Stimulated activated effector memory CD8-positive, alpha-beta T cell treated with anti-CD3 and anti-CD28 coated beads, Interleukin-12 subunit alpha, Interleukin-12 subunit beta, amount 100 ng/mL, for 72 hours (primary cell): Measurements from ENCODE around the gene SH3D19.
"Not testable (repeated sequence)": the region's sequence is repeated elsewhere in the genome, so short reads cannot be mapped to it uniquely, and the experiment has no call there.

Experiments used
- ATAC-seq: fragments of 150-1000 bp; cut with Tn5 transposase; 2 replicates; pipeline ENCODE4 v1.10.0; 2021
- DNase-seq, 2 donors: peaks; one replicate each; pipeline ENCODE4 v3.0.0; 2021 to 2022; ENCODE audit warnings: low spot score in 2 of 2
- H3K27ac Mint-ChIP-seq: one replicate; pipeline ENCODE4 v1.8.0; 2022; ENCODE audit warnings: mild to moderate bottlenecking, mixed read lengths
- H3K36me3 Mint-ChIP-seq: one replicate; pipeline ENCODE4 v1.8.0; 2022; ENCODE audit warnings: mild to moderate bottlenecking, mixed read lengths
- H3K4me1 Mint-ChIP-seq: one replicate; pipeline ENCODE4 v1.8.0; 2022; ENCODE audit warnings: mixed read lengths
- H3K4me3 Mint-ChIP-seq: one replicate; pipeline ENCODE4 v1.8.0; 2022; ENCODE audit warnings: mild to moderate bottlenecking, mixed read lengths
- H3K9me3 Mint-ChIP-seq: one replicate; pipeline ENCODE4 v1.8.0; 2022; ENCODE audit warnings: mixed read lengths

SH3D19 gene

GRCh38 chr4:151104621-151105020, 220.8 kb downstream of the SH3D19 start:
- H3K4me3 Mint-ChIP-seq, result no peak overlapping the region
- DNase-seq (no peak), ATAC-seq (no peak)
- H3K27ac Mint-ChIP-seq, result no peak overlapping the region
- peaks cover 100% of the 10 kb centered on the region for H3K36me3 Mint-ChIP-seq
- peaks cover 29% of the 10 kb centered on the region for H3K4me1 Mint-ChIP-seq
- no peaks in the 10 kb centered on the region for H3K9me3 Mint-ChIP-seq

GRCh38 chr4:151103758-151104157, 221.6 kb downstream of the SH3D19 start:
- peak overlapping the region; percentile 45 for H3K27ac Mint-ChIP-seq
- DNase-seq (no peak), ATAC-seq (no peak)
- H3K36me3 Mint-ChIP-seq, result peaks cover 99% of the 10 kb centered on the region
- no peak overlapping the region for H3K4me3 Mint-ChIP-seq
- no peaks in the 10 kb centered on the region for H3K9me3 Mint-ChIP-seq
- H3K4me1 Mint-ChIP-seq, result peaks cover 29% of the 10 kb centered on the region

DNA sequence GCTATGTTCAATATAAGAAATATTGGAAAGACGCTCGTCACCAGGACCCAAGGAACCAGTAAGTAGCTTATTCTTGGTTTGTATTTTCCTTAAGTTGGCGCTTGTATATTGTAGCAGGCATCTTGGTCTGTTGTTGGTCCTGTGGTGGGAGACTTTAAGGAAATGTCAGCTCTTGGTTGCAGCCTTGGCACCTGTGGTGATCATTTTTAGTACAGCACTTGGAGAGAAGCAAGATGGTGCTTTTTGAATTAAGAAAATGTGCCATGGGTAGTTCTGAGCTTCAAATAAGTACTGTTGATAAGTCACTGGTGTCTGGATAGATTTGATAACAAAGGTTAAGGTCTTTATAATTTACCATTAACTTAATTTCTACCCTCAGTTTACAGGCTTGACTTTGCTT, 224.9 kb downstream of the SH3D19 start:
- no peak for DNase-seq
- H3K36me3 Mint-ChIP-seq, result peaks cover 67% of the 10 kb centered on the region
- peaks cover 29% of the 10 kb centered on the region for H3K4me1 Mint-ChIP-seq
- ATAC-seq, result no peak
- H3K27ac Mint-ChIP-seq, result peak overlapping the region; percentile 99
- peak overlapping the region; percentile 91 for H3K4me3 Mint-ChIP-seq
- no peaks in the 10 kb centered on the region for H3K9me3 Mint-ChIP-seq

DNA sequence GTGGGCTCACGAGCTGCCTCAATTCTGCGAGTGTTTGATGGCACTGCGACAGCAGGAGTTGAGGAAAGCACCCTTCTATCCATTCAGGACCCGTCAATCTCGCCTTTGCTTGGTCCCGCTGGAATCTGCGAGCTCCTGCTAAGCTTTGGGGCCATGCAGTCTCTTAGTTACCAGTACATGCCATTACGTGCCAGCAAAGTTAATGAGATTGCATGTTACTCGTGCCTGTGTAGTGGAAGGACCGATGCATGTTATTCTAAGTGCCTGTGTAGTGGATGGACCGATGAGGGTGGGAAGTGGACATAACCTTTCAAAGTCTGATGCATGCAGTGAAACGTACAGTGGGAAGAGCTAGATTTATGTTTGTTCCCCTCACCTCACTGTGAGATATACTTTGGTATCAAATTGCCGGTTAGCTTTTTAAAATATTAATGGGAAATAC, 225.4 kb downstream of the SH3D19 start:
- ATAC-seq (no peak), DNase-seq (no peak)
- no peaks in the 10 kb centered on the region for H3K9me3 Mint-ChIP-seq
- peak overlapping the region; percentile 91 for H3K4me3 Mint-ChIP-seq
- peaks cover 62% of the 10 kb centered on the region for H3K36me3 Mint-ChIP-seq
- H3K4me1 Mint-ChIP-seq, result peaks cover 34% of the 10 kb centered on the region
- peak overlapping the region; percentile 99 for H3K27ac Mint-ChIP-seq

- peak; percentile 99 to 100 for DNase-seq
- peak within 1 kb of the TSS; percentile 91 for H3K4me3 Mint-ChIP-seq
- H3K27ac Mint-ChIP-seq, result peak within 1 kb of the TSS; percentile 99
- H3K9me3 Mint-ChIP-seq, result no peaks in the 10 kb centered on the region
- peaks cover 56% of the 10 kb centered on the region for H3K36me3 Mint-ChIP-seq
- H3K4me1 Mint-ChIP-seq, result peaks cover 34% of the 10 kb centered on the region
- peak; percentile 93 for ATAC-seq
These were observed 226.0 kb downstream of the SH3D19 start, which contains the start of gene RPS3A for GRCh38 chr4:151099229-151099975. TSS of gene RPS3A (plus strand) at chr4:151099628. CDS start at chr4:151099653, 25 bp downstream.

- H3K4me3 Mint-ChIP-seq, result peak overlapping the region; percentile 91
- H3K36me3 Mint-ChIP-seq, result peaks cover 51% of the 10 kb centered on the region
- ATAC-seq, result peak; percentile 88
- H3K27ac Mint-ChIP-seq, result peak overlapping the region; percentile 99
- peaks cover 34% of the 10 kb centered on the region for H3K4me1 Mint-ChIP-seq
- no peaks in the 10 kb centered on the region for H3K9me3 Mint-ChIP-seq
- no peak for DNase-seq
These were observed 226.5 kb downstream of the SH3D19 start for GRCh38 chr4:151098979-151099228.

- H3K36me3 Mint-ChIP-seq, result peaks cover 39% of the 10 kb centered on the region
- peak overlapping the region; percentile 99 for H3K27ac Mint-ChIP-seq
- no peak for DNase-seq
- H3K9me3 Mint-ChIP-seq, result no peaks in the 10 kb centered on the region
- H3K4me1 Mint-ChIP-seq, result peaks cover 34% of the 10 kb centered on the region
- no peak for ATAC-seq
- H3K4me3 Mint-ChIP-seq, result peak overlapping the region; percentile 91
These were observed 227.6 kb downstream of the SH3D19 start for GRCh38 chr4:151097759-151098158.

- no peak for DNase-seq
- no peaks in the 10 kb centered on the region for H3K9me3 Mint-ChIP-seq
- H3K4me3 Mint-ChIP-seq, result no peak overlapping the region
- no peak for ATAC-seq
- peak overlapping the region; percentile 1 for H3K27ac Mint-ChIP-seq
- peaks cover 13% of the 10 kb centered on the region for H3K36me3 Mint-ChIP-seq
- peaks cover 14% of the 10 kb centered on the region for H3K4me1 Mint-ChIP-seq
These were observed 230.3 kb downstream of the SH3D19 start for GRCh38 chr4:151095142-151095541.

- DNase-seq, result no peak
- no peaks in the 10 kb centered on the region for H3K9me3 Mint-ChIP-seq
- no peak for ATAC-seq
- H3K36me3 Mint-ChIP-seq, result peaks cover 5% of the 10 kb centered on the region
- H3K4me1 Mint-ChIP-seq, result peaks cover 13% of the 10 kb centered on the region
- H3K4me3 Mint-ChIP-seq, result no peak overlapping the region
- H3K27ac Mint-ChIP-seq, result no peak overlapping the region
These were observed 231.1 kb downstream of the SH3D19 start for GRCh38 chr4:151094290-151094751.

GRCh38 chr4:151093203-151093602, 232.2 kb downstream of the SH3D19 start:
- Mint-ChIP-seq H3K4me1 (peaks cover 13% of the 10 kb centered on the region), H3K36me3 (no peaks in the 10 kb centered on the region), H3K9me3 (no peaks in the 10 kb centered on the region), H3K27ac (no peak overlapping the region), H3K4me3 (no peak overlapping the region)
- DNase-seq (no peak), ATAC-seq (no peak)

DNA sequence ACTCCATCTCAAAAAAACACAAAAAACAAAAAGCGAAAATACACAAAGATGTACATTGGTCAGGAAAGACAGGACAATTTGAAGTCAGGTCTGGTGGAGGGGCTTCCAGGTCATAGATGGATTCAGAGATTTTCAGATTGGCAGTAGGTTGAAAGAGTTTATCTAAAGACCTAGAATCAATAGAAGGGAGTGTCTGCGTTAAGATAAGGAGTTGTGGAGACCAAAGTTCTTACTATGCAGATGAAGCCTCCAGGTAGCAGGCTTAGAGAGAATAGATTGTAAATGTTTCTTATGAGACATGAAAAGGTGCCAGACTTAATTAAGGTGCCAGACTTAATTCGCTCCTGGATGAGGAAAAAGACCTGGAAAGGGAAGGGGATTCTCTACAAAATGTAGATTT, 232.9 kb downstream of the SH3D19 start:
- H3K4me1 Mint-ChIP-seq, result peaks cover 13% of the 10 kb centered on the region
- ATAC-seq, result no peak
- H3K9me3 Mint-ChIP-seq, result no peaks in the 10 kb centered on the region
- H3K4me3 Mint-ChIP-seq, result no peak overlapping the region
- no peak overlapping the region for H3K27ac Mint-ChIP-seq
- no peaks in the 10 kb centered on the region for H3K36me3 Mint-ChIP-seq
- DNase-seq, result no peak

GRCh38 chr4:151091047-151091446, 234.4 kb downstream of the SH3D19 start:
- Mint-ChIP-seq H3K4me1 (peaks cover 11% of the 10 kb centered on the region), H3K36me3 (no peaks in the 10 kb centered on the region), H3K27ac (no peak overlapping the region), H3K4me3 (no peak overlapping the region), H3K9me3 (no peaks in the 10 kb centered on the region)
- DNase-seq (no peak), ATAC-seq (no peak)

- Mint-ChIP-seq H3K27ac (no peak overlapping the region), H3K9me3 (no peaks in the 10 kb centered on the region), H3K4me1 (no peaks in the 10 kb centered on the region), H3K4me3 (no peak overlapping the region), H3K36me3 (no peaks in the 10 kb centered on the region)
- ATAC-seq (no peak), DNase-seq (no peak)
These were observed 237.9 kb downstream of the SH3D19 start for GRCh38 chr4:151087467-151087866.

DNA sequence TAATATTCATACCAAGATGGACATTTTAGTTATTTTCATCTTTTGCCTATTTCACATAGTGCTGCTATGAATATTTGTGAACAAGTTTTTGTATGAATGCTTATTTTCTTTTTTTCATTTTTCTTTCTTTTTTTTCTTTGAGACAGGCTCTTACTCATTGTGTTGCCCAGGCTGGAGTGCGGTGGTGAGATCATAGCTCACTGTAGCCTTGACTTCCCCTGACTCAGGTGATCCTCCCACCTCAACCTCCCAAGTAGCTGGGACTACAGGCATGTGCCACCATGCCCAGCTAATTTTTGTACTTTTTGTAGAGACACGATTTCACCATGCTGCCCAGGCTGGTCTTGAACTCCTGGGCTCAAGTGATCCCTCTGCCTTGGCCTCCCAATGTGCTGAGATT, 247.4 kb downstream of the SH3D19 start:
- DNase-seq, H3K4me3 Mint-ChIP-seq, H3K9me3 Mint-ChIP-seq, H3K36me3 Mint-ChIP-seq, H3K4me1 Mint-ChIP-seq: not testable (repeated sequence)
- ATAC-seq, result peak; percentile 88
- H3K27ac Mint-ChIP-seq, result peak overlapping the region; percentile 44

GRCh38 chr4:151074416-151074916, 250.9 kb downstream of the SH3D19 start:
- Mint-ChIP-seq H3K4me3 (no peak overlapping the region), H3K4me1 (no peaks in the 10 kb centered on the region), H3K9me3 (no peaks in the 10 kb centered on the region), H3K27ac (peak overlapping the region; percentile 68), H3K36me3 (no peaks in the 10 kb centered on the region)
- DNase-seq, result no peak
- no peak for ATAC-seq
